Ovary (tissue), 9 donors: ENCODE data around the gene RAP2B. TPM values are rescaled to one million over a fixed set of nuclear protein-coding genes. Genes with fewer than 3 reads are reported as not detected.

Experiments
- DNase-seq, 5 donors: peaks; one replicate each; pipeline ENCODE4 v3.0.0-alpha.2; 2019 to 2020
- H3K27ac ChIP-seq, 2 donors: fragments of 200-600 bp; one replicate each; pipeline versions ENCODE4 v1.5.1 to v1.8.0; 2019 to 2022
- H3K27me3 ChIP-seq: fragments of 200-600 bp; one replicate; pipeline ENCODE4 v1.8.0; 2022
- H3K36me3 ChIP-seq: fragments of 200-600 bp; sonication (generic); one replicate; pipeline ENCODE4 v1.5.1; 2019
- H3K4me1 ChIP-seq: one replicate; pipeline ENCODE4 v1.8.1; 2013; ENCODE audit warnings: mild to moderate bottlenecking, moderate library complexity; ENCODE audit not compliant: insufficient read depth
- H3K4me3 ChIP-seq: fragments of 200-600 bp; sonication (generic); one replicate; pipeline ENCODE4 v1.5.1; 2017
- H3K9me3 ChIP-seq, 2 donors: fragments of 200-600 bp in 1 of 2; sonication (generic) in 1 of 2; one replicate each; pipeline versions ENCODE4 v1.5.1 to v1.8.1; 2013 to 2019; ENCODE audit warnings: mild to moderate bottlenecking in 1 of 2, moderate library complexity in 1 of 2
- CTCF ChIP-seq, 3 donors: fragments of 450-650 bp in 2 of 3; fragments of 200-600 bp in 1 of 3; IDR thresholded peaks; one replicate each; pipeline versions ENCODE4 v1.5.1 to v1.8.0; 2016 to 2022; ENCODE audit warnings: antibody characterized with exemption in 3 of 3, mild to moderate bottlenecking in 1 of 3
- EP300 ChIP-seq: sonication (generic); formaldehyde crosslinking; IDR thresholded peaks from one replicate; pipeline ENCODE4 v1.6.1; 2017; ENCODE audit warnings: antibody characterized with exemption
- POLR2A ChIP-seq: fragments of 450-650 bp; IDR thresholded peaks from one replicate; pipeline ENCODE4 v1.6.1; 2017; ENCODE audit warnings: antibody characterized with exemption, mild to moderate bottlenecking, moderate library complexity
- WGBS, 3 donors: extraction: QIAGEN DNeasy Blood & Tissue Kit in 1 of 3; methylation state at CpG; one replicate each; pipeline versions ENCODE4 v1.1.5 to v1.1.7; 2013 to 2017; 5-methylcytosine and 5-hydroxymethylcytosine counted together
- intact Hi-C, 4 donors: fragments of 100-400 bp; cut with DNase I; formaldehyde crosslinking; loops; one replicate each; pipeline versions ENCODE4 v1.11.0 to v1.15.1; 2022 to 2023
- polyA plus RNA-seq, 2 donors: library from polyadenylated mRNA; stranded (reverse); fragments of 200-250 nt in 1 of 2; fragments of 350-450 nt in 1 of 2; fragmentation: Illumina TruSeq in 1 of 2; extraction: RNeasy Lipid Tissue Mini Kit (QIAGEN cat#74804) in 1 of 2; gene quantifications; one replicate each; pipeline ENCODE4 v1.2.3, GENCODE V29; 2013 to 2014
- total RNA-seq, 7 donors: library from RNA; depleted of rRNA in 2 of 7; stranded (reverse); fragments of >200 nt in 2 of 7; fragmentation: NEBNext Ultra II Directional in 3 of 7; extraction: Animal tissue kit (Norgen Biotek cat#: 25700) in 3 of 7; gene quantifications; one replicate each; pipeline versions ENCODE4 v1.1.0 to v1.2.4, GENCODE V29; 2016 to 2023
- donor health status: DM: no; HTN: no; CAD: no; lungs with moderate emphysema.
- donor health status: DM: no; HTN: no; CAD: no.
- donor health status: Bipolar disorder and iron deficiency.
- donor health status: DM: yes; HTN: yes; CAD: no.
- donor health status: DM: no; HTN: no; CAD: no.
- donor health status: DM: yes; HTN: yes; CAD: no.

RAP2B gene
- total and polyA plus RNA-seq, 9 donors = 5.5 to 14.1 (median 9.5) TPM

GRCh38 chr3:153171918-153172317 lies 9.9 kb downstream of the RAP2B start:
- 82 to 86% (median 85%) methylated on average over 4 of the region's 4 CpGs for WGBS, 3 donors
- intact Hi-C loops = no loop called here
- H3K4me3 ChIP-seq = no peak overlapping the region
- TF ChIP-seq CTCF (IDR thresholded peaks at IDR 0.05) (no peak), POLR2A (no peak), EP300 (no peak)
- H3K27me3 ChIP-seq = no peaks in the 10 kb centered on the region
- H3K4me1 ChIP-seq = no peaks in the 10 kb centered on the region
- no peaks in the 10 kb centered on the region for H3K9me3 ChIP-seq
- no peak for DNase-seq
- H3K27ac ChIP-seq = no peak overlapping the region
- H3K36me3 ChIP-seq = no peaks in the 10 kb centered on the region

GRCh38 chr3:153172796-153173757 lies 11.1 kb downstream of the RAP2B start:
- Histone ChIP-seq H3K9me3 (no peaks in the 10 kb centered on the region), H3K4me1 (no peaks in the 10 kb centered on the region), H3K27me3 (no peaks in the 10 kb centered on the region), H3K4me3 (no peak overlapping the region), H3K36me3 (no peaks in the 10 kb centered on the region), H3K27ac (no peak overlapping the region)
- intact Hi-C loops = no loop called here
- 85 to 90% (median 89%) methylated on average over 19 of the region's 19 CpGs for WGBS, 3 donors
- TF ChIP-seq EP300 = no peak
- no peak for TF ChIP-seq POLR2A
- no peak for TF ChIP-seq CTCF (IDR thresholded peaks at IDR 0.05)
- DNase-seq = no peak

GRCh38 chr3:153173758-153174516 lies 11.9 kb downstream of the RAP2B start:
- no peak for TF ChIP-seq EP300
- H3K27ac ChIP-seq = no peak overlapping the region
- H3K27me3 ChIP-seq = no peaks in the 10 kb centered on the region
- H3K4me1 ChIP-seq = no peaks in the 10 kb centered on the region
- H3K36me3 ChIP-seq = no peaks in the 10 kb centered on the region
- no peak for DNase-seq
- H3K9me3 ChIP-seq = no peaks in the 10 kb centered on the region
- WGBS, 3 donors = 64 to 71% (median 70%) methylated on average over 6 of the region's 6 CpGs
- no peak overlapping the region for H3K4me3 ChIP-seq
- intact Hi-C loops = no loop called here

- WGBS, 3 donors = 97 to 98% (median 98%) methylated on average over 3 of the region's 3 CpGs
- H3K4me1 ChIP-seq = no peaks in the 10 kb centered on the region
- no peak overlapping the region for H3K27ac ChIP-seq
- no peak for DNase-seq
- TF ChIP-seq CTCF (IDR thresholded peaks at IDR 0.05) = no peak
- no peak for TF ChIP-seq POLR2A
- TF ChIP-seq EP300 = no peak
- H3K9me3 ChIP-seq = no peaks in the 10 kb centered on the region
- H3K4me3 ChIP-seq = no peak overlapping the region
- H3K27me3 ChIP-seq = no peaks in the 10 kb centered on the region
- intact Hi-C loops = no loop called here
- no peaks in the 10 kb centered on the region for H3K36me3 ChIP-seq
These were observed 14.2 kb downstream of the RAP2B start for GRCh38 chr3:153176197-153176596.
